ENCODE measurements around the gene LRRIQ1. TPM values are rescaled to one million over a fixed set of nuclear protein-coding genes. Genes with fewer than 3 reads are reported as not detected.

Gene LRRIQ1
- total and polyA plus RNA-seq, 2 of the 4 experiments (the other 2 are of a cell fraction) = under 0.01 to 0.05 TPM

DNA sequence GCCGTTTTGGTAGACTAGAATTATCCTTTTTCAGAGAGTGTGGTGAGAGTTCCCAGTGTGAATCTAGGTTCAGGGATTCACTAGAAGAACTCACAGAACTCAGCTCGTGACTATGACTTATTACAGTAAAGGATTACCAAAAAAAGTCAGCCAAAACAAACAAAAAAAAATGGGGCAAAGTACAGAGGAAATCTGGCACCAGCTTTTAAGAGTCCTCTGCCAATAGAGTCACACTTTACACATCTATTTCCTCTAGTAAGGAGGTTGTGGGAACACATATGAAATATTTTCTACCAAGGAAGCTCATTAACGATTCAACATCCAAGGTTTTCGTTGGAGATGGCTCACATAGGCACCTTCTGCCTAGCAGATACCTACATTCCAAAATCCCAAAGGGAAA lies 28.3 kb upstream of the LRRIQ1 start:
- intact Hi-C loops (cut with micrococcal nuclease) = no loop called here
- Histone ChIP-seq H3K27ac (ENCODE audit: insufficient read depth, low read length) (no peak overlapping the region), H4K5ac (ENCODE audit: low read depth, low read length) (no peak overlapping the region), H3K18ac (ENCODE audit: low read depth, low read length) (no peak overlapping the region), H3K4me1 (ENCODE audit: control insufficient read depth, insufficient read depth, low read length) (peaks cover 2% of the 10 kb centered on the region; the same call in 1 of the 2 replicates), H3K9me1 (ENCODE audit: insufficient read depth, low read length) (no peaks in the 10 kb centered on the region), H3K79me1 (ENCODE audit: low read depth in 1 of 2, low read length in 2 of 2) (no peaks in the 10 kb centered on the region), H2BK20ac (ENCODE audit: low read depth, low read length) (no peak overlapping the region), H2AK9ac (replicated peaks; ENCODE audit: low read depth, low read length, poor library complexity) (no peak overlapping the region), H3K4ac (ENCODE audit: low read depth, low read length) (no peak overlapping the region), H3K36me3 (ENCODE audit: control insufficient read depth, insufficient read depth, low read length) (no peaks in the 10 kb centered on the region), H3K4me2 (ENCODE audit: low read depth, low read length) (no peak overlapping the region), H3K27me3 (ENCODE audit: control insufficient read depth, insufficient read depth, low read length) (no peaks in the 10 kb centered on the region), H2BK15ac (ENCODE audit: low read depth, low read length) (no peak overlapping the region; the same call in 2 of the 3 replicates), H4K8ac (ENCODE audit: low read depth in 2 of 2, low read length in 2 of 2) (no peak overlapping the region), H3K23ac (ENCODE audit: low read depth, low read length) (no peak overlapping the region), H3K56ac (ENCODE audit: extremely low read depth, insufficient read depth, low read length) (no peak overlapping the region), H3K14ac (replicated peaks; ENCODE audit: low read depth, low read length) (no peak overlapping the region), H2AFZ (replicated peaks; ENCODE audit: low read length, poor library complexity) (no peak overlapping the region), H2AK5ac (ENCODE audit: low read depth, low read length) (no peak overlapping the region), H4K20me1 (ENCODE audit: insufficient read depth, low read length) (no peaks in the 10 kb centered on the region), H2BK120ac (ENCODE audit: low read depth, low read length) (no peak overlapping the region), H3K9ac (ENCODE audit: low read depth, low read length) (no peak overlapping the region), H2BK5ac (ENCODE audit: low read depth, low read length, poor library complexity, severe bottlenecking) (no peak overlapping the region), H4K91ac (ENCODE audit: insufficient read depth, low read depth, low read length) (no peak overlapping the region), H3K9me3 (ENCODE audit: control insufficient read depth, insufficient read depth, low read length) (no peaks in the 10 kb centered on the region), H3K4me3 (ENCODE audit: insufficient read depth, low read depth, low read length) (no peak overlapping the region)
- ChIA-PET CTCF (interaction anchor here (0.6 kb wide), 1 partner anchor 190 kb away, joined by 3 read pairs; no protein-coding TSS in a partner anchor), POLR2A (ENCODE audit: unreplicated experiment) (no interaction called here)
- ATAC-seq (ENCODE audit: low read depth) = no peak
- TF ChIP-seq NFE2L2 (IDR thresholded peaks at IDR 0.05; ENCODE audit: low read depth, low read length) (no peak), RCOR1 (IDR thresholded peaks at IDR 0.05; ENCODE audit: insufficient replicate concordance, low read length) (no peak), MXI1 (IDR thresholded peaks at IDR 0.05; ENCODE audit: borderline replicate concordance, low read depth, low read length) (no peak)
- peak; percentile 5 for DNase-seq
- in situ Hi-C loops (cut with MboI; ENCODE audit: low sequenced_read_pairs) = no loop called here
- BruUV-seq (replicated peaks) = no TSS peak
- dilution Hi-C loops (cut with HindIII; ENCODE audit: low sequenced_read_pairs, unreplicated experiment) = no loop called here
- 83% methylated on average over 1 of the region's 4 CpGs; no CpG with 5 or more reads in 1 of the 2 experiments for WGBS, 2 experiments (ENCODE audit: extremely low coverage in 2 of 2, insufficient read length in 1 of 2)
